C4-2B (cell line): ENCODE results near the gene RHBDL1.
"Not testable (repeated sequence)": the region's sequence is repeated elsewhere in the genome, so short reads cannot be mapped to it uniquely, and the experiment has no call there.

Source experiments
- H3K27ac ChIP-seq: fragments of 450-650 bp; 2 replicates; pipeline ENCODE4 v1.5.1; 2017
- ZFX ChIP-seq: fragments of 450-650 bp; IDR thresholded peaks from 2 replicates; pipeline ENCODE4 v1.6.1; 2017
- TF ChIP-seq, protein P1 (sequence below): fragments of 450-650 bp; conservative IDR thresholded peaks from 2 replicates; pipeline ENCODE4 v1.5.1; 2017; ENCODE audit warnings: mild to moderate bottlenecking

RHBDL1 gene

GRCh38 chr16:712740-713250 is 37.3 kb downstream of the RHBDL1 start:
- TF ChIP-seq, protein P1, sequence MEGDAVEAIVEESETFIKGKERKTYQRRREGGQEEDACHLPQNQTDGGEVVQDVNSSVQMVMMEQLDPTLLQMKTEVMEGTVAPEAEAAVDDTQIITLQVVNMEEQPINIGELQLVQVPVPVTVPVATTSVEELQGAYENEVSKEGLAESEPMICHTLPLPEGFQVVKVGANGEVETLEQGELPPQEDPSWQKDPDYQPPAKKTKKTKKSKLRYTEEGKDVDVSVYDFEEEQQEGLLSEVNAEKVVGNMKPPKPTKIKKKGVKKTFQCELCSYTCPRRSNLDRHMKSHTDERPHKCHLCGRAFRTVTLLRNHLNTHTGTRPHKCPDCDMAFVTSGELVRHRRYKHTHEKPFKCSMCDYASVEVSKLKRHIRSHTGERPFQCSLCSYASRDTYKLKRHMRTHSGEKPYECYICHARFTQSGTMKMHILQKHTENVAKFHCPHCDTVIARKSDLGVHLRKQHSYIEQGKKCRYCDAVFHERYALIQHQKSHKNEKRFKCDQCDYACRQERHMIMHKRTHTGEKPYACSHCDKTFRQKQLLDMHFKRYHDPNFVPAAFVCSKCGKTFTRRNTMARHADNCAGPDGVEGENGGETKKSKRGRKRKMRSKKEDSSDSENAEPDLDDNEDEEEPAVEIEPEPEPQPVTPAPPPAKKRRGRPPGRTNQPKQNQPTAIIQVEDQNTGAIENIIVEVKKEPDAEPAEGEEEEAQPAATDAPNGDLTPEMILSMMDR = peak; percentile 48
- not testable (repeated sequence) for H3K27ac ChIP-seq

DNA sequence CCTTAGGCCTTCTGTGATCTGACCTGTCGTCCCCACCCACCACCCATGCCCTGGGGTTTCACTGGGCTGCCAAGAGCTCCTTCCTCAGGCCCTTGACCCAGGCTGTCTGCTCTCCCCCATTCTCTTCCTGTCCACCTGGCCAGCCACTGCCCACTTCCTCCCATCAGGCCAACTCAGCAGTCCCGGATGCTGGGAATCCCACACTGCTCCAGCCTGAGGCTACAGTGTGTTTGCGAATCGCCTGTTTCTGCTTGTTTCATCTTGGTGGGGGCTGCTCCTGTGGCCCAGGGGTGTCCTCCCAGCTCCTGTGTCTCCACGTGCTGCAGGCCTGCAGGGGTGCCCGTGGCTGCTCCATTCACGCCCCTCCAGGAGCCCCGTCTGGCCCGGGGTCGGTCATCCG is 38.6 kb downstream of the RHBDL1 start:
- H3K27ac ChIP-seq = peak overlapping the region; percentile 82
- no peak for TF ChIP-seq ZFX
- TF ChIP-seq, protein P1 = no peak

DNA sequence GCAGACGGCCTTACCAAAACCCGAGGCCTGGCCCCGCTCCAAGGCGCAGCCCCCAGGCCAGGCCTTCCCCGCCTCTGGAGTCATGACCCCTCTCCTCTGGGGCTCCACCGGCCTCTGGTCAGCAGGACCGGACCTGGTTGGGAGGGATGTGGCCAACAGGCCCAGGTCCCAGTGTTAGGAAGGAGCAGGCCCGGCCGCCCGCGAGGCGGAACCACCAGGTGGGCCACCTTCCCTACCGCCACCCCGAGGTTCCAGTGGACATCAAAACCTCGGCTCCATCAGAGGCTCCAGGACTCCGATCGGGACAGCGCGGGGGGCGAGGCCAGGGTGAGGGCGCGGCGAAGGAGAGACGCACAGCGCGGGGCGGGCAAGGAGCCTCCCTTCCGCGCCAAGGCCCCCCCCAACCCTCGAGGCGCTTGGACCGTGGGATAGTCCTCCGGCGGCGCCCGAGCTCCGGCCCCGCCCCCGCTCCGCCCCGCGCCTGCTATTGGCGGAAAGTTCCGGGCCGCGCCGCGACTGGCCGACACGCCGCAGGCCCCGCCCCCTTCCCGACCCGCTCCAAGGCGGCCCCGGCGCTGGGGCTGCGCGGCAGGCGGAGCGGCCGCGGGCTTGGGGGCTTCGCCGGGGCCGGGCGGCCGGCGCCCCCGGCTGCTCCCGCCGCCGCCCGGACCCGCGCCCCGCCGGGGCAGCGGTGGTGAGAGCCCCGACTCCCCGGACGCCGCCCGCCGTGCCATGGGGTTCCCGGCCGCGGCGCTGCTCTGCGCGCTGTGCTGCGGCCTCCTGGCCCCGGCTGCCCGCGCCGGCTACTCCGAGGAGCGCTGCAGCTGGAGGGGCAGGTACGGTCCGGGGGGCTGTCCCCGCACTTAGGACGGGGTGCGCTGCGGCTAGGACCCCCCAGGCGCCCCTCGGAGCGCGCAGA is 39.3 kb downstream of the RHBDL1 start, which contains the start of gene METRN:
METRN (plus strand) TSS at position 561 of the 919 bp plus-strand sequence; CDS start at position 733, 172 bp downstream.
- H3K27ac ChIP-seq = peak within 1 kb of the TSS; percentile 82
- TF ChIP-seq ZFX = no peak
- TF ChIP-seq, protein P1 = no peak

- H3K27ac ChIP-seq = peak overlapping the region; percentile 82
- TF ChIP-seq ZFX = peak; percentile 73
- TF ChIP-seq, protein P1 = peak; percentile 62
Measured at GRCh38 chr16:715477-716199, 40.2 kb downstream of the RHBDL1 start.

GRCh38 chr16:716200-716568 is 40.7 kb downstream of the RHBDL1 start:
- peak overlapping the region; percentile 82 for H3K27ac ChIP-seq
- TF ChIP-seq, protein P1 = no peak
- TF ChIP-seq ZFX = no peak

DNA sequence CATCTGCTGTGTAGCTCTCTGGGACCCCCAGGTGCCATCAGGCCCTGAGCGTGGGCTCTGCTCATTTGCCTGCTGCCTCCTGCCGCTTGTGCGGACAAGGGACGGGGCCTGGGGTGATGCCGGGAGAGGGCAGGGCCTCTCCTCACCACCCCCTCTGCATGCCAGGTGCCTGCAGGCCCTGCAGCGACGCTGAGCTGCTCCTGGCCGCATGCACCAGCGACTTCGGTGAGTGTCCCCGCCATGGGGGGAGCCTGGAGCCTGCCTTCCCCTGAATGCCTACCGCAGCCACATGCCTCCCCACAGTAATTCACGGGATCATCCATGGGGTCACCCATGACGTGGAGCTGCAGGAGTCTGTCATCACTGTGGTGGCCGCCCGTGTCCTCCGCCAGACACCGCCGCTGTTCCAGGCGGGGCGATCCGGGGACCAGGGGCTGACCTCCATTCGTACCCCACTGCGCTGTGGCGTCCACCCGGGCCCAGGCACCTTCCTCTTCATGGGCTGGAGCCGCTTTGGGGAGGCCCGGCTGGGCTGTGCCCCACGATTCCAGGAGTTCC is 41.4 kb downstream of the RHBDL1 start:
- TF ChIP-seq, protein P1 = no peak
- no peak for TF ChIP-seq ZFX
- peak overlapping the region; percentile 82 for H3K27ac ChIP-seq
